NCI-H128 (cell line): ENCODE data around the gene MLYCD.

ENCODE experiments used
- DNase-seq: peaks from one replicate; lab custom pipeline; 2025; ENCODE audit not compliant: unreplicated experiment; lab: John Stamatoyannopoulos, UW

The MLYCD gene

DNA sequence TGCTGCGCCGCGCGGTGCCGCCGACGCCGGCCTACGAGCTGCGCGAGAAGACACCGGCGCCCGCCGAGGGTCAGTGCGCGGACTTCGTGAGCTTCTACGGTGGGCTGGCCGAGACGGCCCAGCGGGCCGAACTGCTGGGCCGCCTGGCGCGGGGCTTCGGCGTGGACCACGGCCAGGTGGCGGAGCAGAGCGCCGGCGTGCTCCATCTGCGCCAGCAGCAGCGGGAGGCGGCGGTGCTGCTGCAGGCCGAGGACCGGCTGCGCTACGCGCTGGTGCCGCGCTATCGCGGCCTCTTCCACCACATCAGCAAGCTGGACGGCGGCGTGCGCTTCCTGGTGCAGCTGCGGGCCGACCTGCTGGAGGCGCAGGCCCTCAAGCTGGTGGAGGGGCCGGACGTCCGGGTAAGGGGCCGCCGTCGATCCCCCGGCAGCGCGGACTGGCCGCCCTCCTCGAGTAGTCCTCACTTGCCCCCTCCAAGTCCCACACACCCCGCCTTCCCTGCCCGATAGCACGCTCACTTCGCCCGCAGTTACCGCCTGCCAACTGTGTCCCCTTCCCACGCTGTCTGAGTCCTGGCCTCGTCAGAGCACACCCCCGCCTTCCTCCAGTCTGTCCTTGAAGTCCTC lies 470 bp downstream of the MLYCD start:
- DNase-seq = no peak

DNA sequence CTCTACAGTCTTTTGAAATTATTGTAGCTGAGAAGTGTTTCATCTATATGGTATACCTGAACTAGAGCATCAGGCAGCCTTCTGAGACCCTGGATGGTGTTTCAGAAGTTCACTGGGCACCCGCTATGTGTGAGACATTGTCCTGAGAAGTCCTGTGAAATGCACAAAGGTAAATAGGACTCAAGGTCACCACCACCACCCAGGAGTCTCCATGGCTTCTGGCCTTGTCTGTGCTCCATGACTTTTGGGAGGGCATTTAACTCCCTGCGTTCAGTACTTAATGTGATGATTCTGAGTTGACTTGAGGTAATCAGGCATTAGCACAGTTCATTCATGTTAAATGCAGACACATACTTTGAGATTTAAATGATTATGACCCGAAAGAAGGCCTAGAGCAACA lies 1.1 kb downstream of the MLYCD start:
- DNase-seq = no peak

DNA sequence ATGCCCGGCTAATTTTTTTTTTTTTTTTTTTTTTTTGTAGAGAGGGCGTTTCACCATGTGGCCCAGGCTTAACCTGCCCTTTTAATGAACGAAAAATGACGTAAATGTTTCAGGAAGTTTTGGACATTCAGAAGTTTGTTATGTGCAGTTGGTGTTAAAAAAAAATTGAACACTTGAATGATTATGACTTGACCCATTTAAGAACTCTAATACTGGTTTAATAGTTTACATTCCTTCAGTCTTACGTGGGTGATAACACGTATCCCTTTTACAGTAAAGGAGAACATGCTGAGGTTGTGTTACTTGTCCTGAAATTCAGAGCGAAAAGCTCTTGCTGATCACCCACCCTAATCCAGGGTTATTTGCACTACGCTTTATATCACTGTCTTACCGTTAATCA lies 1.7 kb downstream of the MLYCD start:
- no peak for DNase-seq

DNA sequence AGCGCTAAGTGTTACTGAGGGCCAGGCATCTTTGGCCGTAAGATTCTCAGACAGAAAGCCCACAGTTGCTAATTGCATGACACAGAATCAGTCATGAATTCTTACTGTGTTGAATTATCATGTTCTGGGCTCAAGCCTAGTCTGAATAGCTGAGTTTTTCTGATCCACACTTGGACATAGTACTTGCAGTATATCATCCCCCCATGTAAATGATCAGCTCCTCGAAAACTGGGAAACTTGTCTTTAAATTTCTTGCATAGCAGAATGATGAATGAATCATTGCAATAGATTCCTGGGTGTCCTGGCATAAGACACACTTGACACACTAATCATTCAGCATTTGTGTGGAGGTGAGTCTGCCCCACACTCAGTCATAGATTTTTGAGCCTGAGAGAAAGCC lies 2.2 kb downstream of the MLYCD start:
- DNase-seq = no peak

DNA sequence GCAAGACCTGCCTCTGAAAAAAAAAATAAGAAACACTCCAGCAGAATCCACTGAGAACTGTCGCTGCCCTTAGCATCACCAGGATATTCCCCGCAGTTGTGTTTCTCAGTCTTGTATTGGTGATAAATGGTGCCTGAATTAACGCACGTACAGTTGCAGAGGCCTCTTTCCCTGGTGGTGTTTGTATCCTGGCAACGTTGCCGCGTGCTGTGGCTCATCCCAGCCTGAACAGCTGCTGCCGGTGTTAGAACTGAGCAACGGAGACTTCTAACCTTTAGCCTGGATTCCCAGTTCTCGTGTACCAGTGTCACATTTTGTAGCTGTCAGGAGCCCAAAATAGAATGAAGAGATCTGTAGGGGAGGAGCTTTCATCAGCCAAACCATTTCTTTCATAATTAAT lies 4.8 kb downstream of the MLYCD start:
- DNase-seq = no peak

DNA sequence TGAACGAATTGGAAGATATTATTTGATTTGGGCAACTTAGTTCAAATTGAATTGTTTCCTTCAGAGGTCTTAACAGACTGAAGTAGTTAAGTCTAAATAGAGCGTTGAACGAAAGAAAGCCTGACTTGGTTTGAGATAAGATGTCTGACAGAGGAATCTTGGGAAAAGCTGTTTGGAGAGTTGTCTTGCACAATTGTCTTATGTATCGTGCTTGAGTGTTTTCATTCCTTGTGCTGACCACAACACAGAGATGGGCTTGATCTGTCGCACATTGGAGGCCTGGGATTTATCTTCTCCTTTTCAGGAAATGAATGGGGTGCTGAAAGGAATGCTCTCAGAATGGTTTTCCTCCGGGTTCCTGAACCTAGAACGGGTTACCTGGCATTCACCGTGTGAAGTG lies 7.8 kb downstream of the MLYCD start:
- no peak for DNase-seq

DNA sequence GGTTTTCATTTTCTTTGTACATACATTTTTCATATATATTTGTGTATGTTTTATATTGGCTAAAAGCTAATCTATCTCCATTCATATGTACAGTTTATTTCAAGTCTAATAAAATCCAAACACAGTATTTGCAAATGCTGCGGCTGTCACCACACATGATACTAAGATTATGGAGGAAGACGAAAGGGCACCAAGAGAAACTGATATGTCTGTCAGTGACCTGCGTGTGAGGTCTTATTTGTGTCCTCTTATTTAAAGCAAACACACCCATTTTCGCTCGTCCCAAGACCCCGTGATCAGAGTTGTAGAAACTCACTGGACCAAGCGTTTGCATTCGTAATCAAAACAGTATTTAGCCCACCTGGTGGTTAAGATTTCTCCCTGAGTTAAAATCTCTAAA lies 8.2 kb downstream of the MLYCD start:
- no peak for DNase-seq

DNA sequence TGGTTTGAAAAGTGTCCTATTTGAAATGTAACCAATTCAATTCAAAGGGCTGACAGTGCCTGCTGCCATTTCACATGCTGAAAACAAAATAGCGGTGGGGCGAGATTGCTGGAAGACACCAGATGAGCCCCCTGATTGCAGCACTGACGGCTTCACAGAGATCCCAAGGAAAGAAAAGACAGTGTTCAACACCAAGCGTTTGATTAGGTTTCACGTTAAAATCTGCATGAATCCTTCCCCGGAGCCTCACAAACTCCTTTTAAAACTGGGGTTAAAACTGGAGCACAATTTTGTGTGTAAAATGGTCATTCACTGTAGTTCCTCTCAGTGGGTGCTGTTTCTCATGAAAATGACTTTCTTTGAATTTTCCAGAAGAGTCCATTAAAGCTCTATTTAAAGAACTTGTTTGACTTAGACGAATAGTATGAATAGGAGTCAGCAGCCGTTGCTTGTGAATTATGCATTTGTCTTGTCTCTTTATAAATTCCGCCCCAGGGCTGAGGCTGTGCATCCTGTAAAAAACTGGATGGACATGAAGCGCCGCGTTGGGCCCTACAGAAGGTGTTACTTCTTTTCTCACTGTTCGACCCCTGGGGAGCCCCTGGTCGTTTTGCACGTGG lies 8.8 kb downstream of the MLYCD start:
- DNase-seq = no peak

DNA sequence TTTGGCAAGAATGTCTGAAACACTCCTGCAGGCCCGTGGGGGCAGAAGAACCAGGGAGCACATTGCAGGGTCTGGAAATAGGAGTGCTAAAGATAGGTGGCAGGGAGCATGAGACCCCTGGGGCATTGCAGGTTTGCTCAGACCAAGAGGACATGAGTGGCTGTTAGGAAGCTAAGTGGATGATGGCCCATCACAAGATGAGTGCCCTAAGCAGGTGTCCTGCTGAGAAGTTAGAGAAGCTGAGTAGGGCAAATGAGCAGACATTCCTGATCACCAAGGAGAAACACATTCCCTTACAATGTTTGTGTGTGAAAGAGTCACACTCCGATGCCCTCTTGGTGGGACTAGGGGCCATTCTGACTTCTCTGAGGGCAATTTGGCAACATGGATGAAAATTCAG lies 9.9 kb downstream of the MLYCD start:
- DNase-seq = no peak

DNA sequence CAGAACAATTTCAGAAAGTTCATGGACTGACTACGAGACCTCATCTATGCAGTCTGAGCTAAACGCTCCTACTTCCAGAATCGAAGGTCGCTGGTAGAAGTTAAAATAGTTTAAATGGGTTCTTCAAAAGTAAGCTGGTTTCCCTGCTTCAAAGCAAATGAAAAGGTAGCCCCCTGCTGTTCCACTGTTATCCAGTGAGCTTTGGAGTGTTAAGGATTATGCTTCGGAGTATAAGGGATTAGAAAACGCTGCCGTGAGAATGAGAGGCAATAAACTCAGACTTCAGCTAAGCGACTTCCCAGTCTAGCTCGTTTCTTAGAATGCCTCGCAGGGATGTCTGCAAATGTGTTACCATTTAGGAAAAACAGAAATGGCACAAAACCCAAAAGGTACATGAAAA lies 12.4 kb downstream of the MLYCD start:
- DNase-seq = no peak

DNA sequence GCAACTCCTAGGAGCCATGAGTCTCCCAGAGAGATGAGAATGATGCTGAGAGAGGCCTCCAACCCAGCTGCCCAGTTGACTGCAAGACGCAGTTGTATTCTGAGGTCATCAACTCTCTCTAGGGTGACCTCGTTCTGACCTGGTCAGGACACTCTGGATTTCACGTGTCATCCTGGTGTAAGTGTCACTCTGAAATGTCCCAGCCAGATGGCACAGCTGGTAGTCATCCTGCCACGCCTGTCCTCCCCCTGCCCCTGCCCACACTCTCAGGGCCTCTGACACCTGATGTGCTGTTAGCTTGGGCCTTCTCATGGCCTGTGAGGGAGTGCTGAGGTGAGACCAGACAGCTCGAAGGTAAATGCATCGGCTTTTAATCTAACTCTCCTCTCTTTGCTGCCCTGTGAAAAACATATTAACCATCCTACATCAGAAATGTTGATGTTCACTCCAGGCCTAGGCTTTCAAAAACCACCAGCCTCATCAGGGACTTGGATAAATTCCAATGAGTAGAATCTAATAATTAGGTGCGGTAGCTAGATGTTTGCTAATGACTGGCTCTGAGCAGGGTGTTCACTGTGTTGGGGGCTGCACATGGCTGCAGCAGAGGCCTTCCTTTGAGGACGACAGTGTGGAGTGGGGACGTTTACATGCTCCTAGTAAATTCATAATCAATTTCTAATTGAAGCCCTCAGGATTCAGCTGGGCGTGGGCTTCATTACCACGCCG lies 13.8 kb downstream of the MLYCD start:
- no peak for DNase-seq

DNA sequence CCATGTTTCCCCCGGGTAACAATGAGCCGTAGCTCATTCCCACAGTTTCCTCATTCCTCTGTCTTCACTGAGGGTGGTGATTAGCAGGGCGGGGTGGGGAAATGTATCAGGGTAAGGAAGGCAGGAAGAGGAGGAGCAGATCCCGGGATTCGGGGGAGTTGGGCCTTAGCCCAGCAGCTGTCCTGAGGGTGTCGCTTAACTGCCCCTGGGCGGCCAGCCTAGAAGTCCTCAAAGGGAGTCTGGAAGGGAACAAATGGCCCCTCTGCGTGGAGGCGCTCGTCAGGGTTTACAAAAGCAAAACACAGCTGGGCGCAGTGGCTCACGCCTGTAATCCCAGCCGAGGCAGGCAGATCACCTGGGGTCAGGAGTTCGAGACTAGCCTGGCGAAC lies 14.3 kb downstream of the MLYCD start:
- DNase-seq = no peak

DNA sequence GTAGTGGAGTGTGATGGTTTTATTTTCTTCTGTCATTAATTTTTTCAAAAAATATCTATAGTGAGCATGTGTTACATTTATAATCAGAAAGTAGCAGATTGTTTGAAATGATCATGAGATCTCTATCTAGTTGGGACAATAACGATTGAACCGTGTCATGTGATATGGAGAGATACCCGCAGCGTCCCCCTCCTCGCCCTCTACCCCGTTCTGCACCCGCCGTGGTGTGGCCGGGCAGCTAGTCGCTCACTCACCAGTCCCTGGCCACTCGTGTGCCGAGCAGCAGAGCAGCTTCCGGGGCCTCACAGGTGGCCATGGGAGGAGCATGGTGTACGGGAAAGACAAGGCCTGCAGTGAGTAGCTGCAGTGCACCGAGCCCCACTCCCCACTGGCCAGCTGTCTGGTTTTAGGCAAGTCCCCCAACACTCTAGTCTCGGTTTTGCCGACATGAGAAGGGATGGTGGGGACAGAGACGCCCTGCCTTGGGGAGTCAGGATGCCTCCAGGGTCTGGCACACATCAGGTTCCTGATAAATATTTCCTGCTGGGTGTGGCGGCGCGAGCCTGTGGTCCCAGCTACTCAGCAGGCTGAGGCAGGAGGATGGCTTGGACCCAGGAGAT lies 15.3 kb downstream of the MLYCD start:
- DNase-seq = no peak

DNA sequence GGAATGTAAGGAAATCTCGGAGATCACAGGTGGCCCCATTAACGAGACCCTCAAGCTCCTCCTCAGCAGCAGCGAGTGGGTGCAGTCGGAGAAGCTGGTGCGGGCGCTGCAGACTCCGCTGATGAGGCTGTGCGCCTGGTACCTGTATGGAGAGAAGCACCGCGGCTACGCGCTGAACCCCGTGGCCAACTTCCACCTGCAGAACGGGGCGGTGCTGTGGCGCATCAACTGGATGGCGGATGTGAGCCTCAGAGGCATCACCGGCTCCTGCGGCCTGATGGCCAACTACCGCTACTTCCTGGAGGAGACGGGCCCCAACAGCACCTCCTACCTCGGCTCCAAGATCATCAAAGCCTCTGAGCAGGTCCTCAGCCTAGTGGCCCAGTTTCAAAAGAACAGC lies 16.2 kb downstream of the MLYCD start:
- no peak for DNase-seq

DNA sequence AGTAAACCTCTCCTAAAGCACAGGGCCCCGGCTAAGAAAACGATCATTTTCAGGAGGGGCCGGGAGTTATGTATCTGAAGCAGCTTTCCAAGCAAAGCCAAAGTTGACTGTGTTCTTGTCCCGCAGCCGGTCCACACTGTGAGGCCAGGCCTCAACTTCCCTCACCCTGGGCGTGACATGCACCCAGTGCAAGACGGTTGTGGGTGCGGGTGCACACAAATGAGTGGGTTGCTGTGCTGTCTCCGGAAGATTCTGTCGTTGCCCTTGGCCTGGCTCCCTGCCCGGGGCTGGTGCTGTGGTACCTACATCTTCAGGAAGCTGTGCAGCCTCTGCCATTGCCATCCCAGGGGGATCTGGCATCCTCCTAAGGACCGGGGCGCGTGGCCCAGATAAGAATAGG lies 16.6 kb downstream of the MLYCD start:
- DNase-seq = no peak

DNA sequence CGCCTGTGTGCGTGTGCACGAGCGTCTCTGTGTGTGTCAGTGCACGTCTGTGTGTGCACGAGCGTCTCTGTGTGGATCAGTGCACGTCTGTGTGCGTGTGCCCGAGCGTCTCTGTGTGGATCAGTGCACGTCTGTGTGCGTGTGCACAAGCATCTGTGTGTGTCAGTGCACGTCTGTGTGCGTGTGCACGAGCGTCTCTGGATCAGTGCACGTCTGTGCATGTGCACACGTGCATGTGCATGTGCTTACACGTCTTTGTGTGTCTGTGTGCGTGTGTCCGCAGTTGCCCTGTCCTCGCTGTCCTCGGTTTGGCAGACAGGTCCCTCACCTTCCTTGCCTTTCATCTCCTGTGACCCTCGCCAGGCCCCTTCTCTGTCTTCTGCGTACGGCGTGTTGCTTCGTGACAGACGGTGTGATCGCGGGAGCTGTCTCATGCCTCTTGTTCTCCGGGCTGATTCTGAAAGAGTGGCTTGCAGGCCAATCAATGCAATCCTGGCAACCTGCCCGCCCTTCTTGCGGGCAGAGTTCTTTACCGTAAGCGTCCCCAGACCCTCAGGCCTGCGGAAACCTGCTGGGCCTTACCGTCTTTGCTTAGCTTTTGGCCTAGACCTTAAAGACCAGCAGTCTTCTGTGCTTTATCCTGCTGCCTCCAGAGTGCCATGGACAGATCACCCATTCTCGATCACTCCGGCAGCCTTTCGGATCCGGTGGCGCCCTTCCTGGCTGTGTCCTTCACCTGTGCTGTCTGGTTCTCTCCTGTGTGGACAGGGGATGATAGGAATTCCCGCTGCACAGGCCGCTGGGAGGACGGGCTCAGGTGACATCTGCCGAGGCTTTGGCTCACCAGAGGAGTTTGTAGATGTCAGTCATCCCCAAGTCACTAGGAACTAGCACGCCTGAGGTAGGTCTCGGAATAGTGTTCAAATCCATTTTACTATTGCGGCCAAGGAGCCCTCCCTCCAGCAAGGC lies 18.5 kb downstream of the MLYCD start:
- DNase-seq = no peak

DNA sequence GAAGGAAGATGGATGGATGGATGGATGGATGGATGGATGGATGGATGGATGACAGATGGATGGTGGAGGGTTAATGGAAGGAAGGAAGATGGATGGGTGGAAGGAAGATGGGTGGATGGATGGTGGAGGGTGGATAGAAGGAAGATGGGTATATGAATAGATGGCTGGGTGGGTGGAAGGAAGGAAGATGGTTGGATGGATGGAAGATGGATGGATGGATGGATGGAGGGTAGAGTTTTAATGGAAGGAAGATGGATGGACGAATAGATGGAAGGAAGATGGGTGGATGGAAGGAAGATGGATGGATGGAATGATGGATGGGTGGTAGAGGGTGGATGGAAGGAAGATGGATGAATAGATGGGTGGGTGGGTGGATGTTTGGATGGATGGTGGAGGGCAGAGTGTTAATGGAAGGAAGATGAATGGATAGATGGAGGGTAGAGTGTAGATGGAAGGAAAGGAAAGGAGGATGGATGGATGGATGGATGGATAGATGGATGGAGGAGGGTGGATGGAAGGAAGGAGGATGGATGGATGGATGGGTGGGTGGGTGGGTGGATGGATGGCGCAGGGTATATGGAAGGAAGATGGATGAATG lies 22.1 kb downstream of the MLYCD start:
- DNase-seq = no peak

DNA sequence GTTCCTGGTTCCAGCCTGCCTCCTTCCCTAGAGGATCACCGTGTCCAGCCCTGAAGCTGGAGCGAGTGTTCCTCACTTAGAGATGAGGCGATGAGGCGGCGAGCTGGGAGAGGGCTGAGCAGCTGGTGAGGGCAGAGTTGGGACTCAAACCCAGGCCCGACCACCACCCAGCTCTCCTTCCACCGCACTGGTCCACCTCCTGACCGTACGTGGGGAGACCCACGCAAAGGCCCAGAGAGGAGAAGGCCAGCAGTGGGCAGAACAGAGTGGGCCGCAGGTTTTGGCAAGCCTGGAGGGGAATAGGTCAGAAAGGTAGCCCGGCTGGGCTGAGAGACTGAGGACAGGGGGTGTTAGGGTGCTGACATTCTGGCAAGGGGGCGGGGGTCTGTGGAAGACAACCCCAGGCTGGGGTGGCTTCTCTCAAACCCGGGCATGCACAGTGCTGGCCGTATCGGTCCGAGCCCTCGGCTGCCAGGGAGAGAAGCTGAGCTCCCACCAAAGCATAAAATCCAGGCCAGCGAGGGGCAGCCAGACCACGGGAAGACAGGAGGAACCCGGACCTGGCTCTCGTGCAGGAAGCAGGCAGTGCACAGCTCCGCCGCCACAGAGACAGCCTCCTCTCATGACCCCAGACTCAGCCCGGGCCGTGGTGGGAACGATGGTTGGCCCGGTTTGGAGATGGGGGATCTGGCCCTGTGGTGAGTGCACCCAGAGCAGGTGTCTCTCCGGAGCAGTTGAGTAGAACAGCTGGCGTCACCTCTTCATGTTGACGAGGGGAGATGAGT lies 24.9 kb downstream of the MLYCD start:
- no peak for DNase-seq

DNA sequence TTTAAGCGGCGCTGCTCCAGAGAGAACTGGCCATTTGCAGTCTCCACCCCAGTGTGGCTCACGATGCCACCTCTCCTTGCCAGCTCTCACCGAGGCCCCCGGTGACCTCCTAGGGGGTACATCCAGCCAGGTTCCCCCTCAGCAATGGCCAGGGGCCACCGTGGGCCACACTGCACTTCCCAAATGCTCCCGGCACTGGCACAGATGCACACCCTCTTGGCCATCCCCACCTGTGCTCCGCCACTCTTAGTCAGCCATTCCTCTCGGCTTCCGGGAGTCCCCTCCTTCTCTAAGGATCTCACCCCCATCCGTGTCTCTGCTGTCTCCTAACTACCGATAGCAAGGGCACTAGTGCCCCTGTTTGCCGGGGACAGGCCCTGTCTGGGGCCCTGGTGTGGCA lies 25.8 kb downstream of the MLYCD start:
- DNase-seq = no peak
